AG10803 (cell line): Measurements from ENCODE around the gene MYMX.

ENCODE experiments used
- DNase-seq: peaks from one replicate; pipeline ENCODE4 v3.0.0; 2010; ENCODE audit warnings: low read depth
- H3K4me3 ChIP-seq: 2 replicates; pipeline ENCODE4 v1.5.1; 2011; ENCODE audit warnings: mild to moderate bottlenecking, low read length, control low read depth
- CTCF ChIP-seq: conservative IDR thresholded peaks from 2 replicates; pipeline ENCODE4 v1.5.1; 2011; ENCODE audit warnings: mild to moderate bottlenecking, low read length, control low read depth, inconsistent platforms

The MYMX gene

GRCh38 chr6:44264154-44265006 lies 47.7 kb downstream of the MYMX start:
- DNase-seq: no peak
- H3K4me3 ChIP-seq: peak overlapping the region; percentile 82
- TF ChIP-seq CTCF: no peak

GRCh38 chr6:44265007-44265721 lies 48.4 kb downstream of the MYMX start, which contains the start of gene NFKBIE:
Gene NFKBIE (minus strand): TSS chr6:44265551. CDS start chr6:44265346, 205 bp downstream.
- H3K4me3 ChIP-seq: peak within 1 kb of the TSS; percentile 82
- TF ChIP-seq CTCF: peak; percentile 23
- peak; percentile 82 for DNase-seq

- peak overlapping the region; percentile 36; the same call in 1 of the 2 replicates for H3K4me3 ChIP-seq
- no peak for DNase-seq
- no peak for TF ChIP-seq CTCF
Observed at GRCh38 chr6:44265722-44266233, 49.1 kb downstream of the MYMX start.

- H3K4me3 ChIP-seq: no peak overlapping the region
- TF ChIP-seq CTCF: no peak
- no peak for DNase-seq
Observed at GRCh38 chr6:44266347-44266746, 49.6 kb downstream of the MYMX start.

GRCh38 chr6:44267252-44267651 lies 50.5 kb downstream of the MYMX start:
- H3K4me3 ChIP-seq: no peak overlapping the region
- DNase-seq: no peak
- TF ChIP-seq CTCF: no peak
